ENCODE results near the gene LRRK1.
A peak's percentile ranks its signal among the peaks of the same experiment; 100 is the strongest.

The LRRK1 gene

DNA sequence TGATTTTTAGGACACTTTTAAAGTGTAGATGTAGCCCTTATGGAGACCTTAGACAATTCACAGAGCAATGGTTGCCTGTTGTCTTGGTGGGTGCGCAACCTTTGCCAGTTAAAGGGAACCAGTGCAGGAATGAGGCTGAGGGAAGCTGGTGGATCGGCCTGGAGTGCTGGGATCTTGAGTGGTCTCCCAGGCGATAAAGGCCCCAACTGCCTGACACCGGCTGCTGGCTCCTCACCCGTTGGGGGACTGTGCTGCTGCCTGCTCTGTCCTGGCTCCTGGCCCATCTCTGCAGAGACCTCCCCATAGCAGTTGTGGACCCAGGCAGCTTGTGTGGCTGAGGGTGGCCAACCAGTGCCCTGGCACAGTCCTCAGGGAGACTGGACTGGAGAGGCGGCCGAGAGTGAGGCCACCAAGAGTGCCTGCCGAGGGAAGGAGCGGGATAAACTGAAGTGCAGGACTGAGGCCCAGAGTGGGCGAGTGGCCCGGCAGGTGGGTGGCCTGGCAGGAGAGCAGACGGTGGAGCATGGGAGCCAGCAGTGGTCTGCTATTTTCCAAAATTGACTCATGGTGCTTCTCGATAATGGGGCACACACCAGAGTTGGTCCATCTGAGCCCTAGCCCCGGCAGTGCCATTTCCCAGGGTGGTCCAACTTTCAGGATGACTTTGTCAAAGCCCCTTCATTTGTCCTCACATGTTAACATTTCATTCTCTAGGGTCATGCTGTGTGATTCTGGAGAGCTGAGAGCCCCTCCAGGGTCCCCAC is 37.4 kb upstream of the LRRK1 start:
- ChIA-PET CTCF (interaction anchor here (0.6 to 1.4 kb wide), 3 partner anchors 126 to 242 kb away, joined by 3 to 4 read pairs (median 3); no protein-coding TSS in a partner anchor), POLR2A (no interaction called here)
- DNase-seq (ENCODE audit: low read depth, low spot score) = no peak
- no peak overlapping the region for H3K4me3 ChIP-seq (ENCODE audit: low read depth, low read length)
- TF ChIP-seq CTCF (IDR thresholded peaks at IDR 0.05; ENCODE audit: insufficient read depth, low read length, missing control alignments) = no peak

DNA sequence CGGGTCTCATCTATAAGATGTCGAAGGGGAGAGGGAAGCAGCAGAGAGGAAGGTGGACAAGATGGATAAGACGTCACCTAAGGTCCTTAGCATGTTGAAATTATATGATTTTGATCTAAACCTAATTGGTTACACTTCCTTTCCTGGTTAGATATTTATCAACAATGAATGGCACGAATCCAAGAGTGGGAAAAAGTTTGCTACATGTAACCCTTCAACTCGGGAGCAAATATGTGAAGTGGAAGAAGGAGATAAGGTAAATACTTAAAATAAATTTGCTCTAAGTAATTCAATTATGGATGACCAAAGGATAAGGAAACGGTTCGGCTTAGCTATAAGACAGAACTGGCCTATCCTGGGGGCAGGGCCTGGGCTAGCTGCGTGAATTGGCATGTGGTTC is 34.0 kb upstream of the LRRK1 start:
- ChIA-PET POLR2A (no interaction called here), CTCF (interaction anchor here (0.7 to 3.1 kb wide), 6 partner anchors 10 to 123 kb away, joined by 3 to 12 read pairs (median 10); no protein-coding TSS in a partner anchor)
- TF ChIP-seq CTCF (IDR thresholded peaks at IDR 0.05; ENCODE audit: insufficient read depth, low read length, missing control alignments) = no peak

DNA sequence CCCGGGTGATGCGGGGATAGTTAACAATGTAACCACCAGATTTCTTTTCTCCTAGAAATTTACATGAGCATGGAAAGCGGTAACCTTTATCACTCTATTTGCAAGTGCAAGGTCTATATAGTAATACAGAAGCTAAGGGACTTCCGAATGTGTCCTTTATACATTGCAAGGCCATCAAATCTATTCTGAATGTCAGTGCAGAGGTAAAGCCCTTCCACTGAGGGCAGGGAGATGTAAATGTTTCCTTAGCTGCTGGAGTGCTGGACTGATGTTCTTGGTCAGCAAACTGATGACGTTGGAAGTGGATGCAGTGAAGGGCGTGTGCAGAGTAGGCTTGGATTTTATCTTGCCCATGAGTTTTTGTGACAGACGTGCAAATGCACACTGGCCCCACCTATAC is 33.3 kb upstream of the LRRK1 start:
- H3K4me3 ChIP-seq (ENCODE audit: low read depth, low read length) = no peak overlapping the region
- POLR2A ChIA-PET = no interaction called here
- no peak for TF ChIP-seq CTCF (IDR thresholded peaks at IDR 0.05; ENCODE audit: insufficient read depth, low read length, missing control alignments)
- DNase-seq (ENCODE audit: low read depth, low spot score) = no peak
- CTCF ChIA-PET = interaction anchor here (0.8 to 3.1 kb wide), 6 partner anchors 11 to 130 kb away, joined by 3 to 12 read pairs (median 10); no protein-coding TSS in a partner anchor

More for the DNA sequence above, 34.0 kb upstream of the LRRK1 start:
- no peak overlapping the region for H3K4me3 ChIP-seq (ENCODE audit: low read depth, low read length)
- no peak for DNase-seq (ENCODE audit: low read depth, low spot score)

- H3K4me3 ChIP-seq (ENCODE audit: low read depth, low read length) = no peak overlapping the region
- no peak for DNase-seq (ENCODE audit: low read depth, low spot score)
- ChIA-PET POLR2A (no interaction called here), CTCF (interaction anchor here (2.2 to 3.1 kb wide), 2 partner anchors 15 to 121 kb away, joined by 15 to 43 read pairs; no protein-coding TSS in a partner anchor)
- TF ChIP-seq CTCF (IDR thresholded peaks at IDR 0.05; ENCODE audit: insufficient read depth, low read length, missing control alignments) = no peak
These were observed 31.8 kb upstream of the LRRK1 start for GRCh38 chr15:100887211-100887913.

DNA sequence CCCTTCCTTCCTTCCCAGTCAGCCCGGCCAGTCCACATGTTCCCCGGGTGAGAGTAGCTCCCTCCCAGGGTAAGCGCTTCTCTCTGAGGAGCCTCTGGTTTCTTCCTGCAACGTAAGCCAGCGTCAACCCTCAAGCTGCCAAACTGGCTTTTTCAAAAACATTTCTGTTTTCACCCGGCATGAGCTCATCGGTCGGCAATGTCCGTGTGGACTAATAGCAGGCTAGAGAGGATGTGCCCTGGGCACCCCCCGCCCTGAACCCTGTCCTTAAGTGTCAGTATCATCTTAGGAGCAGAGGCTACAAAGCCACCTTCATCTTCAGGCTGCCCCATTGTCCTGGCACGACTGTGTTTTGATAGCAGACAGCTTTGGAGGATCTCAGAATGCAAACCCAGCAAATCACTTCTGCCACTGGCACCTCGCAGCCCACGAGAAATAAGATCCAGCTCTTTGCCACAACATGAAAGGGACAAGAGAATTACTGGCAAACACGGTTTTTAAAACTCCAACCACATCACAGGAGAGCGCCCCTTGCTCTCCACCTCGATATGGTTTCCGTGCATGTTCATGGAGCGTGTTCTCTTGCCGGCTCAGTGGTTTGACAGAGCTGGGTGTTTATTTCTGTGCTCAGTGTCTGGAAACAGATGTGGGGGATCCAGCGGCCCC is 29.6 kb upstream of the LRRK1 start:
- TF ChIP-seq CTCF (IDR thresholded peaks at IDR 0.05; ENCODE audit: insufficient read depth, low read length, missing control alignments) = no peak
- ChIA-PET POLR2A (interaction anchor here (1.0 kb wide), 1 partner anchor 23 kb away, joined by 3 read pairs; no protein-coding TSS in a partner anchor), CTCF (interaction anchor here (0.7 to 3.1 kb wide), 17 partner anchors 9 to 266 kb away, joined by 3 to 43 read pairs (median 4); partner anchors contain the start of genes ALDH1A3 and LRRK1)
- DNase-seq (ENCODE audit: low read depth, low spot score) = peak; percentile 52
- peak overlapping the region; percentile 6 for H3K4me3 ChIP-seq (ENCODE audit: low read depth, low read length)

Measured in AG04449 (cell line).